ENCODE data around the gene NRXN2.

The NRXN2 gene

DNA sequence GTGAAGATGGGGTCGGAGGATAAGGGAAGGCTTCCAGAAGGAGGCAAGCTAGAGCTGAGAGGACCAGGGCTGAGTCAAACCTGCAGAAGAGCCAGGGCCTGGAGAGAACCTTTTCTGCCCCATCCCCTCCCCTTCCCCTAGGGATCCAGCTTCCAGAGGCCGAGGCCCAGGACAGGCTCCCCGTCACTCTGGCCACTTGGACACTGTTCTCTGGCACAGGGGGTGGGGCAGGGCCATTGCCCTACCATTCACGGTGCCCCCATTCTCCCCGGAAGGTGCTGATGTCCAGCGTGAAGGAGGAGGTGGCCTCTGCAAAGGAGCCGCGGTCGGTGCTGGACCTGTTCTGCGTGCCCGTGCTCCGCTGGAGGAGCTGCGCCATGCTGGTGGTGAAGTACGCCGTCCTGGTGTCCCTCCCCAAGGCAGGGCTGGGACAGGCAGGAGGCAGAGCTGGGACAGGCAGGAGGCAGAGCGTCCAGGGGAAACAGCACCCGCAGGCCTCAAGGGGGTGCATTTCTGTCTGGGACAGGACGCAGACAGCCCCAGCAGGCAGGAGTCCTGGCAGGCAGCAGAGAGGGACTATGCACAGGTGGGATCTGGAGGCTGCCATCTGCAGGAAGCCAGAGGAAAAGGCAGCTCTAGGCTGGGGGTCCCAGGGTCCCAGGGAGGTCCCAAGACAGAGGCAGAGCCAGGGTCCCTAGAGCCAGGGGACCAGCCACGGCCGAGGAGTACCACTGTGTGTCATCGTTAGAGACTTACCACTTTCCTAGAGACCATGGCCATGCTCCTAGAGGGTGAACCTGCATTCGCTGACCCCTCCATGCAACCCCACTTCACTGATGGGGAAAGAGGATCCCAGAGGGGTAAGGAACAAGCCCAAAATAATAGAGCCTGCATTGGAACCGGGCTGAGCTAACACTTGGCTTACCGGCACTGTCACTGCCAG is 157.8 kb downstream of the NRXN2 start:
- peak overlapping the region; percentile 76 for H3K9ac ChIP-seq (ENCODE audit: low read depth, low read length, poor library complexity)
- H2AFZ ChIP-seq (ENCODE audit: low read length) = no peak overlapping the region
- peak overlapping the region; percentile 93 for H3K4ac ChIP-seq (ENCODE audit: low read length)
- peak overlapping the region; percentile 97 for H2AK5ac ChIP-seq (ENCODE audit: low read depth, low read length)
- no CpG with 5 or more reads among the region's 24 CpGs for WGBS, 2 donors (ENCODE audit: extremely low coverage in 2 of 2, insufficient read length in 2 of 2, insufficient replicate concordance in 1 of 2)
- H2BK120ac ChIP-seq (ENCODE audit: low read depth, low read length) = no peak overlapping the region
- peak overlapping the region; percentile 61 for H2BK5ac ChIP-seq (ENCODE audit: low read length)
- no peak overlapping the region for H3K4me3 ChIP-seq (ENCODE audit: low read length in 2 of 2)
- H4K91ac ChIP-seq (ENCODE audit: low read depth, low read length, poor library complexity) = peak overlapping the region; percentile 13
- no peak overlapping the region for H3K4me2 ChIP-seq (ENCODE audit: insufficient read depth, low read length, poor library complexity, severe bottlenecking)
- no peaks in the 10 kb centered on the region for H3K79me1 ChIP-seq (ENCODE audit: low read depth, low read length)
- no peak for DNase-seq (ENCODE audit: low spot score)
- peak overlapping the region; percentile 91 for H2BK15ac ChIP-seq (ENCODE audit: low read length)
- no peaks in the 10 kb centered on the region for H3K9me3 ChIP-seq (replicated peaks in 1 of 2; ENCODE audit: control insufficient read depth in 2 of 2, insufficient read depth in 1 of 2, low read depth in 1 of 2, low read length in 2 of 2)
- no peaks in the 10 kb centered on the region for H3K27me3 ChIP-seq (ENCODE audit: control insufficient read depth in 3 of 3, insufficient read depth in 3 of 3, low read depth in 1 of 3, low read length in 3 of 3)
- peak overlapping the region; percentile 98 for H4K8ac ChIP-seq (ENCODE audit: low read depth, low read length)
- H3K27ac ChIP-seq (replicated peaks; ENCODE audit: low read length) = peak overlapping the region; percentile 42
- H3K14ac ChIP-seq (ENCODE audit: low read length) = peak overlapping the region; percentile 73
- H2BK12ac ChIP-seq (ENCODE audit: low read length) = peak overlapping the region; percentile 96
- peak overlapping the region; percentile 69 for H3K23ac ChIP-seq (ENCODE audit: low read depth, low read length, poor library complexity)
- H3K4me1 ChIP-seq (ENCODE audit: control insufficient read depth in 2 of 2, insufficient read depth in 1 of 2, low read depth in 1 of 2, low read length in 2 of 2) = peaks cover 15 to 26% of the 10 kb centered on the region in 2 donors
- H3K36me3 ChIP-seq (replicated peaks in 1 of 2; ENCODE audit: control insufficient read depth in 2 of 2, insufficient read depth in 2 of 2, low read length in 2 of 2) = no peaks in the 10 kb centered on the region
- H3K18ac ChIP-seq (ENCODE audit: low read length) = peak overlapping the region; percentile 95

DNA sequence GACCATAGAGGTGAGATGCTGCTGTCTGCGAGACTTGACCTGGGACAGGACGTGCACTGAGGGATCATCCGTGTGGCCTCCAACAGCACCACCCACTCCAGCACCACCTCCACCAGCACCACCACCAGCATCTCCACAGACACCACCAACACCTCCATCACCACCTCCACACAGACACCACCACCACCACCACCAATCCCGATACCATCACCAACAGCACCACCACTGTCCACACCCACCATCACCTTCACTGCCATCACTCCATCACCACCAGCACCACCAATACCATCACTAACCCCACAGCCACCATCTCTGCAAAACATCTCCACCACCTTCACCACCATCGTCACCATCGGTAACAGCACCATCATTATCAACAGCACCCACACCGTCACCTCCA is 158.6 kb downstream of the NRXN2 start:
- H2BK12ac ChIP-seq (ENCODE audit: low read length) = peak overlapping the region; percentile 31
- no peak overlapping the region for H4K8ac ChIP-seq (ENCODE audit: low read depth, low read length)
- H3K79me1 ChIP-seq (ENCODE audit: low read depth, low read length) = no peaks in the 10 kb centered on the region
- H2AK5ac ChIP-seq (ENCODE audit: low read depth, low read length) = no peak overlapping the region
- peak overlapping the region; percentile 53 for H3K9ac ChIP-seq (ENCODE audit: low read depth, low read length, poor library complexity)
- H3K9me3 ChIP-seq (replicated peaks in 1 of 2; ENCODE audit: control insufficient read depth in 2 of 2, insufficient read depth in 1 of 2, low read depth in 1 of 2, low read length in 2 of 2) = no peaks in the 10 kb centered on the region
- no peak overlapping the region for H3K4me2 ChIP-seq (ENCODE audit: insufficient read depth, low read length, poor library complexity, severe bottlenecking)
- H3K18ac ChIP-seq (ENCODE audit: low read length) = no peak overlapping the region
- no peaks in the 10 kb centered on the region for H3K36me3 ChIP-seq (replicated peaks in 1 of 2; ENCODE audit: control insufficient read depth in 2 of 2, insufficient read depth in 2 of 2, low read length in 2 of 2)
- DNase-seq (ENCODE audit: low spot score) = no peak
- no peak overlapping the region for H3K4ac ChIP-seq (ENCODE audit: low read length)
- no peaks in the 10 kb centered on the region for H3K27me3 ChIP-seq (ENCODE audit: control insufficient read depth in 3 of 3, insufficient read depth in 3 of 3, low read depth in 1 of 3, low read length in 3 of 3)
- H3K4me1 ChIP-seq (ENCODE audit: control insufficient read depth in 2 of 2, insufficient read depth in 1 of 2, low read depth in 1 of 2, low read length in 2 of 2) = peaks cover 20 to 34% of the 10 kb centered on the region in 2 donors
- H3K14ac ChIP-seq (ENCODE audit: low read length) = no peak overlapping the region
- no peak overlapping the region for H3K23ac ChIP-seq (ENCODE audit: low read depth, low read length, poor library complexity)
- no peak overlapping the region for H4K91ac ChIP-seq (ENCODE audit: low read depth, low read length, poor library complexity)
- WGBS, 2 donors (ENCODE audit: extremely low coverage in 2 of 2, insufficient read length in 2 of 2, insufficient replicate concordance in 1 of 2) = 100% methylated on average over 2 of the region's 7 CpGs; no CpG with 5 or more reads in 1 of the 2 donors
- H3K4me3 ChIP-seq (ENCODE audit: low read length in 2 of 2) = peak overlapping the region in 1 of 2 donors; percentile 41
- no peak overlapping the region for H2BK120ac ChIP-seq (ENCODE audit: low read depth, low read length)
- peak overlapping the region; percentile 91 for H2BK15ac ChIP-seq (ENCODE audit: low read length)
- H3K27ac ChIP-seq (replicated peaks; ENCODE audit: low read length) = no peak overlapping the region
- no peak overlapping the region for H2AFZ ChIP-seq (ENCODE audit: low read length)
- no peak overlapping the region for H2BK5ac ChIP-seq (ENCODE audit: low read length)

DNA sequence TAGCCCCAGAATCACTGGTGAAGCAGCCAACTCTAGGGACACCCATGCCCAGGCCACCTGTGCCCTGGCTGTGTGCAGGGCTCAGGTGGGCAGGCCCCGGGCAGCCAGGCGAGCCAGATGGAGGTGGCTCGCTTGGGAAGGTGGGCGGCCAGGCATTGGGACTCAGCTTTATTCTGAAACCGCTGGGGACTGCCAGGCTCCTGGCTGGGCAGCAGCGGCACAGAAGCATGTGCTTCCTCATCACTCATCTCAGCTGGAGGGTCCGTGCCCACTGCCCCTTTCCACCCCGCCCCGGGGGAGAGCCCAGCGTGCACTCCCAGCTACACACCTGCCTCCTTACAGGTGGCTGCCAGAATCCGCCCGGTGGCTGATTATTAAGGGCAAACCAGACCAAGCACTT is 159.0 kb downstream of the NRXN2 start:
- Histone ChIP-seq H3K27me3 (ENCODE audit: control insufficient read depth in 3 of 3, insufficient read depth in 3 of 3, low read depth in 1 of 3, low read length in 3 of 3) (no peaks in the 10 kb centered on the region), H3K9ac (ENCODE audit: low read depth, low read length, poor library complexity) (no peak overlapping the region), H3K36me3 (replicated peaks in 1 of 2; ENCODE audit: control insufficient read depth in 2 of 2, insufficient read depth in 2 of 2, low read length in 2 of 2) (no peaks in the 10 kb centered on the region), H4K91ac (ENCODE audit: low read depth, low read length, poor library complexity) (no peak overlapping the region), H3K4me3 (ENCODE audit: low read length in 2 of 2) (no peak overlapping the region), H2AFZ (ENCODE audit: low read length) (no peak overlapping the region), H2BK12ac (ENCODE audit: low read length) (peak overlapping the region; percentile 30), H3K9me3 (replicated peaks in 1 of 2; ENCODE audit: control insufficient read depth in 2 of 2, insufficient read depth in 1 of 2, low read depth in 1 of 2, low read length in 2 of 2) (no peaks in the 10 kb centered on the region), H2AK5ac (ENCODE audit: low read depth, low read length) (peak overlapping the region; percentile 6), H2BK5ac (ENCODE audit: low read length) (no peak overlapping the region), H3K4ac (ENCODE audit: low read length) (no peak overlapping the region), H3K4me2 (ENCODE audit: insufficient read depth, low read length, poor library complexity, severe bottlenecking) (no peak overlapping the region), H2BK120ac (ENCODE audit: low read depth, low read length) (no peak overlapping the region), H2BK15ac (ENCODE audit: low read length) (no peak overlapping the region), H3K14ac (ENCODE audit: low read length) (no peak overlapping the region), H3K4me1 (ENCODE audit: control insufficient read depth in 2 of 2, insufficient read depth in 1 of 2, low read depth in 1 of 2, low read length in 2 of 2) (peaks cover 20 to 35% of the 10 kb centered on the region in 2 donors), H3K27ac (replicated peaks; ENCODE audit: low read length) (no peak overlapping the region), H4K8ac (ENCODE audit: low read depth, low read length) (no peak overlapping the region), H3K23ac (ENCODE audit: low read depth, low read length, poor library complexity) (no peak overlapping the region), H3K18ac (ENCODE audit: low read length) (no peak overlapping the region), H3K79me1 (ENCODE audit: low read depth, low read length) (no peaks in the 10 kb centered on the region)
- DNase-seq (ENCODE audit: low spot score) = no peak
- WGBS, 2 donors (ENCODE audit: extremely low coverage in 2 of 2, insufficient read length in 2 of 2, insufficient replicate concordance in 1 of 2) = no CpG with 5 or more reads among the region's 12 CpGs

DNA sequence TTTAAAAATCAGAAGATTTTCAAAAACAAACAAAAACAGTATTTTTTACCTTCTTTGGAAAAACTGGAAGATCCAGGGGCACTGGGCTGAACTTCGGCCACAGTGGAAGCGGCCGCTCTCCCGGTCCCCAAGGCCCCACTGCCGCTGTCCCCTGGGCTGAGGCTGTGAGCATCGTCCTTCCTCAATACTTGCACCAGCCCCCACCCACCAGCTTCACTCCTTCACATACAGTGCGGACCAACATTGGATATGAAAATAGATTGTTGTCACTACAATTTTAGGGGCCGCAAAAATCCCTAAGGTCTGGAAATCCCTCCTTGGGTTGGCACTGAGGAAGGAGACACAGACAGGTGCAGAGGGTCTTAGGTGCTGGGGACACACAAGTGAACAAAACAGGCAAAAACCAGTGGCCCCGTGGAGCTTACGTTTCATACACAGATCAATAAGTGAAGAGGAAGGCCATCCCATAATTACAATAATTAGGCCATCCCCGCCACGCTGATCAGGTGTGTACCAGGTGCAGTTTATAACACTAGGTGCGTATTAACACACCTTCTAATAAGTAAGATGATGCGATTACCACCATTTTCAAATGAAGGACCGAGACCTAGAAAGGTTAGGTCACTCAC is 160.2 kb downstream of the NRXN2 start:
- Histone ChIP-seq H3K4me2 (ENCODE audit: insufficient read depth, low read length, poor library complexity, severe bottlenecking) (no peak overlapping the region), H3K27me3 (ENCODE audit: control insufficient read depth in 3 of 3, insufficient read depth in 3 of 3, low read depth in 1 of 3, low read length in 3 of 3) (no peaks in the 10 kb centered on the region), H3K4me1 (ENCODE audit: control insufficient read depth in 2 of 2, insufficient read depth in 1 of 2, low read depth in 1 of 2, low read length in 2 of 2) (peaks cover 20 to 43% of the 10 kb centered on the region in 2 donors), H3K14ac (ENCODE audit: low read length) (no peak overlapping the region), H3K36me3 (replicated peaks in 1 of 2; ENCODE audit: control insufficient read depth in 2 of 2, insufficient read depth in 2 of 2, low read length in 2 of 2) (no peaks in the 10 kb centered on the region), H2AFZ (ENCODE audit: low read length) (no peak overlapping the region), H3K4me3 (ENCODE audit: low read length in 2 of 2) (no peak overlapping the region), H3K4ac (ENCODE audit: low read length) (no peak overlapping the region), H3K18ac (ENCODE audit: low read length) (no peak overlapping the region), H2BK15ac (ENCODE audit: low read length) (no peak overlapping the region), H3K9me3 (replicated peaks in 1 of 2; ENCODE audit: control insufficient read depth in 2 of 2, insufficient read depth in 1 of 2, low read depth in 1 of 2, low read length in 2 of 2) (no peaks in the 10 kb centered on the region), H2BK120ac (ENCODE audit: low read depth, low read length) (no peak overlapping the region), H2BK12ac (ENCODE audit: low read length) (no peak overlapping the region), H3K9ac (ENCODE audit: low read depth, low read length, poor library complexity) (no peak overlapping the region), H4K91ac (ENCODE audit: low read depth, low read length, poor library complexity) (no peak overlapping the region), H2BK5ac (ENCODE audit: low read length) (no peak overlapping the region), H2AK5ac (ENCODE audit: low read depth, low read length) (no peak overlapping the region), H3K79me1 (ENCODE audit: low read depth, low read length) (no peaks in the 10 kb centered on the region), H3K23ac (ENCODE audit: low read depth, low read length, poor library complexity) (no peak overlapping the region), H3K27ac (replicated peaks; ENCODE audit: low read length) (no peak overlapping the region), H4K8ac (ENCODE audit: low read depth, low read length) (no peak overlapping the region)
- no CpG with 5 or more reads among the region's 15 CpGs for WGBS, 2 donors (ENCODE audit: extremely low coverage in 2 of 2, insufficient read length in 2 of 2, insufficient replicate concordance in 1 of 2)
- no peak for DNase-seq (ENCODE audit: low spot score)

All from neuronal stem cell (in vitro differentiated cells).